B cell (primary cell): Measurements from ENCODE around the gene ZNF362.

ENCODE experiments used
- CTCF ChIP-seq: fragments of 200-600 bp; IDR thresholded peaks from one replicate; pipeline ENCODE4 v1.8.0; 2022; ENCODE audit warnings: antibody characterized with exemption, mild to moderate bottlenecking
- EZH2 ChIP-seq: IDR thresholded peaks from 2 replicates; pipeline ENCODE4 v1.6.1; 2012; ENCODE audit warnings: borderline replicate concordance, low read depth, mild to moderate bottlenecking, moderate library complexity, low read length; ENCODE audit not compliant: insufficient read depth, poor library complexity, severe bottlenecking

DNA sequence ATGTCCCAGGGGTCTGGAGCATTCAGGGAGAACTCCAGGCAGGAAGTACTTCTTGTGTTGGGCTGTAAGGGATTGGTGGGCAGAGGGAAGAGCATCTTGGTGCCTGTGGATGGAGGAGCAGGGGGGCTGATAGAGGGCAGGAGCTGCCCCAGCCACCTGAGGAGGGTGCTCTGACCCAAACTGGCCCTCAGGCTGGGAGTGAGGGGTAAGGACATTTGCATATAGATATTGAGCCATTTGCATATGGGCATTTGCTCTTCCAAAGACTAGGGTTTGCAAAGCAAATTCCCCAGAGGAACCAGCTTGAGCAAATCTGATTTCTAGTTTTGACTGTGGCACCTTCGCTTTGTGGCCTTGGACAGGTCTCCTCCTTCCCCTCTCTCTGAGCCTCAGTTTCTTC, 18.2 kb downstream of the ZNF362 start:
- TF ChIP-seq CTCF, result no peak
- no peak for TF ChIP-seq EZH2
